ENCODE data around the gene IL10.

- no peak for TF ChIP-seq CTCF (IDR thresholded peaks at IDR 0.05)
- no peak for TF ChIP-seq ZFX (IDR thresholded peaks at IDR 0.05; ENCODE audit: borderline replicate concordance)
Measured at GRCh38 chr1:206802401-206802800, 30.1 kb upstream of the IL10 start.

All from 22Rv1 (cell line).